GM12878 (cell line): ENCODE measurements around the gene MFNG.

ENCODE experiments used
- ATF7 ChIP-seq: fragments of 450-650 bp; IDR thresholded peaks from 2 replicates; pipeline ENCODE4 v1.6.1; 2016; ENCODE audit warnings: low read depth, mild to moderate bottlenecking
- BCLAF1 ChIP-seq: fragments of 450-650 bp; IDR thresholded peaks from 2 replicates; pipeline ENCODE4 v1.6.1; 2017; ENCODE audit warnings: antibody characterized with exemption, mild to moderate bottlenecking, moderate library complexity
- CTCF ChIP-seq, 3 experiments: IDR thresholded peaks in 2 of 3; conservative IDR thresholded peaks in 1 of 3; 2 replicates each; pipeline ENCODE4 v1.5.1; 2011; ENCODE audit warnings: low read depth in 3 of 3, low read length in 3 of 3, mild to moderate bottlenecking in 3 of 3, control low read depth in 2 of 3, moderate library complexity in 2 of 3, inconsistent platforms in 1 of 3, mixed read lengths in 1 of 3; ENCODE audit not compliant: control insufficient read depth in 2 of 3, insufficient read depth in 1 of 3; ENCODE audit errors: extremely low read depth in 1 of 3
- HSF1 ChIP-seq: fragments of 150-350 bp; IDR thresholded peaks from 2 replicates; pipeline ENCODE4 v1.6.1; 2014; ENCODE audit warnings: mild to moderate bottlenecking, low read depth, low read length
- KDM1A ChIP-seq: fragments of 200-600 bp; sonication (generic); IDR thresholded peaks from 2 replicates; pipeline ENCODE4 v1.6.1; 2016; ENCODE audit warnings: borderline replicate concordance
- MXI1 ChIP-seq: fragments of 150-350 bp; IDR thresholded peaks from 2 replicates; pipeline ENCODE4 v1.6.1; 2011; ENCODE audit warnings: low read depth, mild to moderate bottlenecking, inconsistent platforms, low read length, improper control_type of control experiment
- SIN3A ChIP-seq: IDR thresholded peaks from 2 replicates; pipeline ENCODE4 v1.6.1; 2012; ENCODE audit warnings: low read depth, low read length, improper control_type of control experiment
- SPI1 ChIP-seq: IDR thresholded peaks from 2 replicates; pipeline ENCODE4 v1.6.1; 2011; ENCODE audit warnings: low read depth, mild to moderate bottlenecking, low read length, moderate library complexity, borderline replicate concordance; ENCODE audit not compliant: insufficient read depth
- ZBTB33 ChIP-seq: fragments of 450-650 bp; IDR thresholded peaks from 2 replicates; pipeline ENCODE4 v1.6.1; 2017; ENCODE audit warnings: mild to moderate bottlenecking
- ZNF274 ChIP-seq: IDR thresholded peaks from one replicate; pipeline ENCODE4 v1.8.0; 2011; ENCODE audit not compliant: insufficient read length, insufficient read depth

- TF ChIP-seq MXI1 (no peak), ZBTB33 (no peak), KDM1A (no peak), CTCF (IDR thresholded peaks at IDR 0.05 in 2 of 3, conservative IDR thresholded peaks at IDR 0.05 in 1 of 3; ENCODE audit: control insufficient read depth in 2 of 3, extremely low read depth in 1 of 3, insufficient read depth in 1 of 3, low read depth in 3 of 3, low read length in 3 of 3) (no peak), ATF7 (no peak), SIN3A (no peak), BCLAF1 (no peak), ZNF274 (no peak), SPI1 (no peak), HSF1 (no peak)
These were observed 46.8 kb downstream of the MFNG start for GRCh38 chr22:37439347-37439746.
